ENCODE results near the gene GEMIN5.
"Not testable (repeated sequence)": the region's sequence is repeated elsewhere in the genome, so short reads cannot be mapped to it uniquely, and the experiment has no call there.

Gene GEMIN5

DNA sequence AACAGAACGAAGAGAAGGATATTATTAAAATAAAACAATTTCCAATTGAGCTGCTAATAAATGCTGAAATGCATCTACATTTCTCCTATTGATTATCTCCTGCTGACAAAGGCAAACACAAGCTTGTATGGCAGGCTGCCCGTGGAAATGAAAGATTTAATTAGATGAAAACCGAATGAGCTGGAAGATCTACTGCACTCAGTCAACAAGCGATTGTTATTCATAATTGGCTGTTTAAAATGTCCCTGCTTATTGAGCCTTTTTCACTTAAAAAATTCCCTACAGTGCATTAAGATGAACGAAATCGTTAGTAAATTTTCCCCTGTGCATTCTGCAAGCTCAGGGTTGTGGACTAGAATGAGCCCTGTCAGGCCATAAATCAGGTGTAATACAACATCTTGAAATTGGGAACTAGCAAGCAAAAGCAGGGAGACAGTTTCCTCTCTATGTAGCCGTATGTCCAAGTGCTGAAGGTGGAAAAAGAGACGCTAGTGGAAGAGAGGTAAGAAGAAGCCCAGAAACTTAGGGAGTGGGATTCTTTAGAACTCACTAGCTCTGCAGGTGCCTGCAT lies 47.0 kb upstream of the GEMIN5 start:
- Histone ChIP-seq H3K4me1 (ENCODE audit: control insufficient read depth, low read length) (no peaks in the 10 kb centered on the region), H3K36me3 (ENCODE audit: control insufficient read depth, low read length) (no peaks in the 10 kb centered on the region), H3K79me2 (ENCODE audit: control insufficient read depth, low read length) (no peaks in the 10 kb centered on the region), H3K9me3 (ENCODE audit: control insufficient read depth, insufficient read depth, low read length) (no peaks in the 10 kb centered on the region), H3K27ac (ENCODE audit: low read depth, low read length) (no peak overlapping the region), H3K9me2 (replicated peaks; ENCODE audit: control insufficient read depth, low read length) (no peaks in the 10 kb centered on the region), H3F3A (ENCODE audit: control insufficient read depth, insufficient read depth) (no peaks in the 10 kb centered on the region), H3K4me3 (ENCODE audit: low read length) (no peak overlapping the region), H3K27me3 (ENCODE audit: control insufficient read depth, low read length) (peaks cover 14% of the 10 kb centered on the region; the same call in 1 of the 2 replicates), H3K4me2 (ENCODE audit: low read length) (no peak overlapping the region), H4K20me1 (ENCODE audit: control insufficient read depth, insufficient read depth, low read depth, low read length) (no peaks in the 10 kb centered on the region)
- TF ChIP-seq, protein P1, sequence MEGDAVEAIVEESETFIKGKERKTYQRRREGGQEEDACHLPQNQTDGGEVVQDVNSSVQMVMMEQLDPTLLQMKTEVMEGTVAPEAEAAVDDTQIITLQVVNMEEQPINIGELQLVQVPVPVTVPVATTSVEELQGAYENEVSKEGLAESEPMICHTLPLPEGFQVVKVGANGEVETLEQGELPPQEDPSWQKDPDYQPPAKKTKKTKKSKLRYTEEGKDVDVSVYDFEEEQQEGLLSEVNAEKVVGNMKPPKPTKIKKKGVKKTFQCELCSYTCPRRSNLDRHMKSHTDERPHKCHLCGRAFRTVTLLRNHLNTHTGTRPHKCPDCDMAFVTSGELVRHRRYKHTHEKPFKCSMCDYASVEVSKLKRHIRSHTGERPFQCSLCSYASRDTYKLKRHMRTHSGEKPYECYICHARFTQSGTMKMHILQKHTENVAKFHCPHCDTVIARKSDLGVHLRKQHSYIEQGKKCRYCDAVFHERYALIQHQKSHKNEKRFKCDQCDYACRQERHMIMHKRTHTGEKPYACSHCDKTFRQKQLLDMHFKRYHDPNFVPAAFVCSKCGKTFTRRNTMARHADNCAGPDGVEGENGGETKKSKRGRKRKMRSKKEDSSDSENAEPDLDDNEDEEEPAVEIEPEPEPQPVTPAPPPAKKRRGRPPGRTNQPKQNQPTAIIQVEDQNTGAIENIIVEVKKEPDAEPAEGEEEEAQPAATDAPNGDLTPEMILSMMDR (IDR thresholded peaks at IDR 0.05; ENCODE audit: low read depth, low read length, poor library complexity, severe bottlenecking): no peak
- TF ChIP-seq EZH2phosphoT487 (IDR thresholded peaks at IDR 0.05; ENCODE audit: borderline replicate concordance, low read length): no peak

DNA sequence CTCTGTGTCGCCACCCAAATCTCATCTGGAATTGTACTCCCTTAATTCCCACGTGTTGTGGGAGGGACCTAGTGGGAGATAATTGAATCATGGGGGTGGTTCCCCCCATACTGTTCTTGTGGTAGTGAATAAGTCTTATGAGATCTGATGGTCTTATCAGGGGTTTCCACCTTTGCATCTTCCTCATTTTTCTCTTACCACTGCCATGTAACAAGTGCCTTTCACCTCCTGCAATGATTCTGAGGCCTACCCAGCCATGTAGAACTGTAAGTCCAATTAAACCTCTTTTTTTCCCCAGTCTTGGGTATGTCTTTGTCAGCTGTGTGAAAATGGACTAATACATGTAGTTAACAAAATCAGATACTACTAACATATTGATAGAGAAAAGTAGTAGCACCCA lies 40.3 kb upstream of the GEMIN5 start:
- not testable (repeated sequence) for H3K27ac ChIP-seq (ENCODE audit: low read depth, low read length); H3K4me2 ChIP-seq (ENCODE audit: low read length); H3K9me3 ChIP-seq (ENCODE audit: control insufficient read depth, insufficient read depth, low read length); H3F3A ChIP-seq (ENCODE audit: control insufficient read depth, insufficient read depth); H3K4me3 ChIP-seq (ENCODE audit: low read length); H3K27me3 ChIP-seq (ENCODE audit: control insufficient read depth, low read length); H4K20me1 ChIP-seq (ENCODE audit: control insufficient read depth, insufficient read depth, low read depth, low read length); H3K9me2 ChIP-seq (replicated peaks; ENCODE audit: control insufficient read depth, low read length); H3K36me3 ChIP-seq (ENCODE audit: control insufficient read depth, low read length); H3K79me2 ChIP-seq (ENCODE audit: control insufficient read depth, low read length); H3K4me1 ChIP-seq (ENCODE audit: control insufficient read depth, low read length)

DNA sequence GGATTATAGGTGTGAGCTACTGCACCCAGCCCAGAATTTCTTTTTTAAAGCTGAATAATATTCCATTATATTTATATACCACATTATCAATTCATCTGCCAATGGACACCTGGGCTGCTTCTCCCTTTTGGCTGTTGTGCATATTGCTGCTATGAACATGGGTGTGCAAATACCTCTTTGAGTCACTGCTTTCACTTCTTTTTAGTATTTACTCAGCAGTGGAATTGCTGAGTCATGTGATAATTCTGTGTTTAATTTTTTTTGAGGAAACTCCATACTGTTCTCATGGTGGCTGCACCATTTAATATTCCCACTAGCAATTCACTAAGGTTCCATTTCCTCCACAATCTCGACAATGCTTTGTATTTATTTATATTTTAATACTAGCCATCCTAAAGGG lies 39.4 kb upstream of the GEMIN5 start:
- H3K36me3 ChIP-seq (ENCODE audit: control insufficient read depth, low read length): no peaks in the 10 kb centered on the region
- TF ChIP-seq, protein P1 (IDR thresholded peaks at IDR 0.05; ENCODE audit: low read depth, low read length, poor library complexity, severe bottlenecking): no peak
- TF ChIP-seq EZH2phosphoT487 (IDR thresholded peaks at IDR 0.05; ENCODE audit: borderline replicate concordance, low read length): no peak
- H3K9me2 ChIP-seq (replicated peaks; ENCODE audit: control insufficient read depth, low read length): no peaks in the 10 kb centered on the region
- H3K9me3 ChIP-seq (ENCODE audit: control insufficient read depth, insufficient read depth, low read length): no peaks in the 10 kb centered on the region; the same call in 1 of the 2 replicates
- no peak overlapping the region for H3K4me2 ChIP-seq (ENCODE audit: low read length)
- H3K4me1 ChIP-seq (ENCODE audit: control insufficient read depth, low read length): no peaks in the 10 kb centered on the region
- H3F3A ChIP-seq (ENCODE audit: control insufficient read depth, insufficient read depth): no peaks in the 10 kb centered on the region
- H3K79me2 ChIP-seq (ENCODE audit: control insufficient read depth, low read length): no peaks in the 10 kb centered on the region
- H3K4me3 ChIP-seq (ENCODE audit: low read length): no peak overlapping the region
- H3K27ac ChIP-seq (ENCODE audit: low read depth, low read length): no peak overlapping the region
- H3K27me3 ChIP-seq (ENCODE audit: control insufficient read depth, low read length): no peaks in the 10 kb centered on the region
- H4K20me1 ChIP-seq (ENCODE audit: control insufficient read depth, insufficient read depth, low read depth, low read length): no peaks in the 10 kb centered on the region

DNA sequence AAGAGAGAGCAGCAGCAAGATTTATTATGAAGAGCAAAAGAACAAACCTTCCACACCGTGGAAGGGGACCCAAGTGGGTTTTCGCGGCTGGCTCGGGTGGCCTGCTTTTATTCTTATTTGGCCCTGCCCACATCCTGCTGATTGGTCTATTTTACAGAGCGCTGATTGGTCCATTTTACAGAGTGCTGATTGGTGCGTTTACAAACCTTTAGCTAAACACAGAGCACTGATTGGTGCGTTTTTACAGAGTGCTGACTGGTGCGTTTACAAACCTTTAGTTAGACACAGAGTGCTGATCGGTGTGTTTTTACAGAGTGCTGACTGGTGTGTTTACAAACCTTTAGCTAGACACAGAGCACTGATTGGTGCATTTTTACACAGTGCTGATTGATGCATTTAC lies 38.1 kb upstream of the GEMIN5 start:
- H4K20me1 ChIP-seq (ENCODE audit: control insufficient read depth, insufficient read depth, low read depth, low read length); H3K27me3 ChIP-seq (ENCODE audit: control insufficient read depth, low read length); H3K4me2 ChIP-seq (ENCODE audit: low read length); H3K9me3 ChIP-seq (ENCODE audit: control insufficient read depth, insufficient read depth, low read length); H3K4me1 ChIP-seq (ENCODE audit: control insufficient read depth, low read length); H3K9me2 ChIP-seq (replicated peaks; ENCODE audit: control insufficient read depth, low read length); H3K4me3 ChIP-seq (ENCODE audit: low read length); H3K27ac ChIP-seq (ENCODE audit: low read depth, low read length); H3F3A ChIP-seq (ENCODE audit: control insufficient read depth, insufficient read depth); H3K36me3 ChIP-seq (ENCODE audit: control insufficient read depth, low read length); H3K79me2 ChIP-seq (ENCODE audit: control insufficient read depth, low read length): not testable (repeated sequence)
